Psoas muscle (tissue), 8 donors: Measurements from ENCODE around the gene MAPKAPK5. TPM values are rescaled to one million over a fixed set of nuclear protein-coding genes. Genes with fewer than 3 reads are reported as not detected.

ENCODE experiments used
- ATAC-seq, 4 donors: fragments of 200-7000 bp; cut with Tn5 transposase; one replicate each; pipeline ENCODE4 v1.9.1; 2020; ENCODE audit warnings: moderate library complexity in 3 of 4, mild to moderate bottlenecking in 2 of 4
- DNase-seq, 2 donors: peaks; one replicate each; pipeline ENCODE4 v3.0.0-alpha.2; 2020
- H3K27ac ChIP-seq: fragments of 200-600 bp; one replicate; pipeline ENCODE4 v1.8.0; 2022
- H3K27me3 ChIP-seq, 3 donors: fragments of 200-600 bp in 1 of 3; one replicate each; pipeline versions ENCODE4 v1.6.1 to v1.8.0; 2013 to 2022; ENCODE audit warnings: low read length in 2 of 3, mild to moderate bottlenecking in 2 of 3, moderate library complexity in 1 of 3; ENCODE audit not compliant: insufficient read depth in 3 of 3
- H3K36me3 ChIP-seq, 2 donors: fragments of 200-600 bp in 1 of 2; one replicate each; pipeline versions ENCODE4 v1.6.1 to v1.8.0; 2013 to 2022; ENCODE audit warnings: low read depth in 1 of 2, mild to moderate bottlenecking in 1 of 2, moderate library complexity in 1 of 2; ENCODE audit not compliant: insufficient read depth in 1 of 2
- H3K4me1 ChIP-seq: fragments of 200-600 bp; one replicate; pipeline ENCODE4 v1.8.0; 2022
- H3K4me3 ChIP-seq: fragments of 200-600 bp; one replicate; pipeline ENCODE4 v1.8.0; 2022; ENCODE audit warnings: mild to moderate bottlenecking
- H3K9me3 ChIP-seq: fragments of 200-600 bp; one replicate; pipeline ENCODE4 v1.8.0; 2022
- WGBS, 3 donors: extraction: QIAGEN DNeasy Blood & Tissue Kit; methylation state at CpG; one replicate each; pipeline versions ENCODE4 v1.1.6 to v1.1.7; 2013; 5-methylcytosine and 5-hydroxymethylcytosine counted together
- intact Hi-C, 2 donors: fragments of 100-400 bp; cut with DNase I; formaldehyde crosslinking; loops; one replicate each; pipeline versions ENCODE4 v1.11.0 to v1.14.2; 2022
- polyA plus RNA-seq, 3 donors: library from polyadenylated mRNA; stranded (reverse); fragments of 200-250 nt; gene quantifications; one replicate each; pipeline ENCODE4 v1.2.3, GENCODE V29; 2013
- total RNA-seq, 4 donors: library from RNA; stranded (reverse); fragmentation: NEBNext Ultra II Directional in 2 of 4; extraction: Animal tissue kit (Norgen Biotek cat#: 25700) in 2 of 4; gene quantifications; one replicate each; pipeline versions ENCODE4 v1.2.1 to v1.2.4, GENCODE V29; 2021 to 2023
- TF ChIP-seq, protein P1 (sequence below): fragments of 200-600 bp; IDR thresholded peaks from one replicate; pipeline ENCODE4 v1.8.0; 2022; ENCODE audit warnings: antibody characterized with exemption
- donor health status: healthy with polysubstance abuse.
- donor health status: DM: no; HTN: no; CAD: no; lungs with moderate emphysema.
- donor health status: Bipolar disorder and iron deficiency.
- donor health status: healthy.
- donor health status: DM: yes; HTN: yes; CAD: no.
- donor health status: DM: no; HTN: no; CAD: no.
- donor health status: DM: no; HTN: no; CAD: no.
- donor health status: DM: yes; HTN: yes; CAD: no.

The MAPKAPK5 gene
- total and polyA plus RNA-seq, 7 donors, result 21.7 to 41.2 (median 36.0) TPM

GRCh38 chr12:111803038-111803626 lies 38.9 kb upstream of the MAPKAPK5 start:
- Histone ChIP-seq H3K36me3 (peaks cover 2 to 96% of the 10 kb centered on the region in 2 donors), H3K4me1 (peaks cover 4% of the 10 kb centered on the region), H3K27ac (no peak overlapping the region), H3K27me3 (no peaks in the 10 kb centered on the region), H3K4me3 (no peak overlapping the region), H3K9me3 (no peaks in the 10 kb centered on the region)
- no peak for ATAC-seq
- 77 to 86% (median 77%) methylated on average over 6 of the region's 6 CpGs for WGBS, 3 donors
- intact Hi-C loops, result no loop called here
- DNase-seq, result no peak
- TF ChIP-seq, protein P1, sequence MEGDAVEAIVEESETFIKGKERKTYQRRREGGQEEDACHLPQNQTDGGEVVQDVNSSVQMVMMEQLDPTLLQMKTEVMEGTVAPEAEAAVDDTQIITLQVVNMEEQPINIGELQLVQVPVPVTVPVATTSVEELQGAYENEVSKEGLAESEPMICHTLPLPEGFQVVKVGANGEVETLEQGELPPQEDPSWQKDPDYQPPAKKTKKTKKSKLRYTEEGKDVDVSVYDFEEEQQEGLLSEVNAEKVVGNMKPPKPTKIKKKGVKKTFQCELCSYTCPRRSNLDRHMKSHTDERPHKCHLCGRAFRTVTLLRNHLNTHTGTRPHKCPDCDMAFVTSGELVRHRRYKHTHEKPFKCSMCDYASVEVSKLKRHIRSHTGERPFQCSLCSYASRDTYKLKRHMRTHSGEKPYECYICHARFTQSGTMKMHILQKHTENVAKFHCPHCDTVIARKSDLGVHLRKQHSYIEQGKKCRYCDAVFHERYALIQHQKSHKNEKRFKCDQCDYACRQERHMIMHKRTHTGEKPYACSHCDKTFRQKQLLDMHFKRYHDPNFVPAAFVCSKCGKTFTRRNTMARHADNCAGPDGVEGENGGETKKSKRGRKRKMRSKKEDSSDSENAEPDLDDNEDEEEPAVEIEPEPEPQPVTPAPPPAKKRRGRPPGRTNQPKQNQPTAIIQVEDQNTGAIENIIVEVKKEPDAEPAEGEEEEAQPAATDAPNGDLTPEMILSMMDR, result no peak

DNA sequence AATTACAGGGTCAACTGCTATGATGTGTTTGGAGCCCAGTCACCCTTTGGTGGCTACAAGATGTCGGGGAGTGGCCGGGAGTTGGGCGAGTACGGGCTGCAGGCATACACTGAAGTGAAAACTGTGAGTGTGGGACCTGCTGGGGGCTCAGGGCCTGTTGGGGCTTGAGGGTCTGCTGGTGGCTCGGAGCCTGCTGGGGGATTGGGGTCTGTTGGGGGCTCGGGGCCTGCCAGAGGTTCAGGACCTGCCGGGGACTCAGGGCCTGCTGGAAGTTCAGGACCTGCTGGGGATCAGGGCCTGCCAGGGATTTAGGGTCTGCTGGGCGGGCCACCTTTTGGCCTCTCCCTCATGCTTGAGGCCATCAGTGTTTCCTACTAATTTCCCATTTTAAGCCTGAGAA lies 38.2 kb upstream of the MAPKAPK5 start:
- ATAC-seq, result no peak
- no peaks in the 10 kb centered on the region for H3K27me3 ChIP-seq
- intact Hi-C loops, result no loop called here

DNA sequence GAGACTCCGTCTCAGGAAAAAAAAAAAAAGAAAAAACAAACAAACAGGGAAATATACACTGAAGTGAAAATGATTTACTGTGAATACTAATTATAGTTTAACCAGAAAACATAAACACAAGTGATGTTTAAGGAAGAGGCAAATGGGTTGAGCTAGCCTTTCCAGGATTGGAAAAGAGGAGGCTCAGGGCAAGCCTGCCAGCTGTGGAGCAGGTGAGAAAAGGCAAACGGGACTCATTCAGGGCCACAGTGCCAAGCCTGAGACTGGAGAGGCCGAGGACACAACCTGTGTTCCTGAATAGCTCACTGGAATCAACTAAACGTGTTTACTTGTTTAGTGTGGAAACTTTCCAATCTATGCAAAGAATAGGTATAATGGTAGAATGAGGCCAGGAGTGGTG lies 35.7 kb upstream of the MAPKAPK5 start:
- WGBS, 3 donors, result 65 to 73% (median 69%) methylated on average over 4 of the region's 4 CpGs
- H3K27me3 ChIP-seq, result no peaks in the 10 kb centered on the region
- intact Hi-C loops, result no loop called here
- no peak overlapping the region for H3K4me3 ChIP-seq
- DNase-seq, result no peak
- no peak for ATAC-seq
- peaks cover 0 to 96% of the 10 kb centered on the region in 2 donors for H3K36me3 ChIP-seq
- no peaks in the 10 kb centered on the region for H3K4me1 ChIP-seq
- no peaks in the 10 kb centered on the region for H3K9me3 ChIP-seq
- TF ChIP-seq, protein P1, result no peak
- no peak overlapping the region for H3K27ac ChIP-seq

More for the DNA sequence above, 38.2 kb upstream of the MAPKAPK5 start:
- no peak overlapping the region for H3K27ac ChIP-seq
- no peaks in the 10 kb centered on the region for H3K9me3 ChIP-seq
- TF ChIP-seq, protein P1, result no peak
- peaks cover 2 to 96% of the 10 kb centered on the region in 2 donors for H3K36me3 ChIP-seq
- WGBS, 3 donors, result 94 to 97% (median 96%) methylated on average over 8 of the region's 8 CpGs
- no peak overlapping the region for H3K4me3 ChIP-seq
- peaks cover 4% of the 10 kb centered on the region for H3K4me1 ChIP-seq
- DNase-seq, result no peak

DNA sequence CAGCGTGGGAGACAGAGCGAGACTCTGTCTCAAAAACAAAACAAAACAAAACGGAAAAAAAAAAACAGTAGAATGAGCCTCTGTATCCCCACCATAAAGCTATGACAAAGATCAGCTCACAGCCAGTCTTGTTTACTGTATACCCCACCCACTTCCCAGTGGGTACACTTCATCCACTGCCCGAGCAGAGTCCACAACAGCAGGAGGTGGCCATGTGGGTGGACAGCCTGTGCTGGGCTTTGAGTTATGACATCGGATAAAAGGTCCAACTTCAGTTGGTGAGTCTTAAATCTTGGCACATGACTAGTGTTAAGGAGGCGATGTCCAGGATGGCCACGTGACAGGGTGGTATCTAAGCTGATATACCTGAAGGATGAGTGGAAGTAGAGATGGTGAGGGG lies 34.8 kb upstream of the MAPKAPK5 start:
- Histone ChIP-seq H3K27ac (no peak overlapping the region), H3K4me3 (no peak overlapping the region), H3K27me3 (no peaks in the 10 kb centered on the region), H3K36me3 (peaks cover 0 to 94% of the 10 kb centered on the region in 2 donors), H3K9me3 (no peaks in the 10 kb centered on the region), H3K4me1 (no peaks in the 10 kb centered on the region)
- WGBS, 3 donors, result 84 to 90% (median 86%) methylated on average over 7 of the region's 7 CpGs
- intact Hi-C loops, result no loop called here
- TF ChIP-seq, protein P1, result no peak
- no peak for DNase-seq
- no peak for ATAC-seq
